ENCODE measurements around the gene CC2D1A. TPM values are rescaled to one million over a fixed set of nuclear protein-coding genes. Genes with fewer than 3 reads are reported as not detected.

CC2D1A gene
- polyA plus RNA-seq, 6 donors from 2014 or later, result 2.9 to 13.9 (median 4.3) TPM

DNA sequence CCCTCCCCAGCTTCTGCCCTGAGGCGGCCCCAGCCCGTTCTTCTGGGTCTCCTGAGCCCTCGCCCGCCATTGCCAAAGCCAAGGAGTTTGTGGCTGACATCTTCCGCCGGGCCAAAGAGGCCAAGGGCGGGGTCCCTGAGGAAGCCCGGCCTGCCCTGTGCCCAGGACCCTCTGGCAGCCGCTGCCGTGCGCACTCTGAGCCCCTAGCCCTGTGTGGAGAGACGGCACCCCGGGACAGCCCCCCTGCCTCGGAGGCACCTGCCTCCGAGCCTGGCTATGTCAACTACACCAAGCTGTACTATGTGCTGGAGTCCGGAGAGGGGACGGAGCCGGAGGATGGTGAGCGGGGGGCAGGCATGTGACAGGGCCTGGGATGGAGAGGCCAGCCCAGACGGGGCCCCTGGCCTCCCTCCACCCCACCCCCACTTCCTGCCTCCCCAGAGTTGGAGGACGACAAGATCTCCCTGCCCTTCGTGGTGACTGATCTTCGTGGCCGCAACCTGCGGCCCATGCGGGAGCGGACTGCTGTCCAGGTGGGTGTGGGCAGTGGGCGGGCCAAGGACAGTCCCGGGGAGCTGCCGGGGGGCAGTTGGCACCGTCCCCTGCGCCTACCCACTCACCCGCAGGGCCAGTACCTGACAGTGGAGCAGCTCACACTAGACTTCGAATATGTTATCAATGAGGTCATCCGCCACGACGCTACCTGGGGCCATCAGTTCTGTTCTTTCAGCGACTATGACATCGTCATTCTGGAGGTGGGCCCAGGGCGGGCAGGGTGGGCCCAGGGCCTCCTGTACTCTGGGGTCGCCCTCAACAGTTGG, 53.4 kb downstream of the CC2D1A start:
- Mint-ChIP-seq H3K4me3 (no peak overlapping the region), H3K36me3 (peaks cover 0 to 6% of the 10 kb centered on the region in 2 donors), H3K4me1 (peaks cover 0 to 14% (median 0%) of the 10 kb centered on the region in 3 donors), H3K27me3 (no peaks in the 10 kb centered on the region), H3K9me3 (no peaks in the 10 kb centered on the region), H3K27ac (no peak overlapping the region)
- no peak for ATAC-seq (ENCODE audit: low read depth in 2 of 2)
- DNase-seq, result no peak

DNA sequence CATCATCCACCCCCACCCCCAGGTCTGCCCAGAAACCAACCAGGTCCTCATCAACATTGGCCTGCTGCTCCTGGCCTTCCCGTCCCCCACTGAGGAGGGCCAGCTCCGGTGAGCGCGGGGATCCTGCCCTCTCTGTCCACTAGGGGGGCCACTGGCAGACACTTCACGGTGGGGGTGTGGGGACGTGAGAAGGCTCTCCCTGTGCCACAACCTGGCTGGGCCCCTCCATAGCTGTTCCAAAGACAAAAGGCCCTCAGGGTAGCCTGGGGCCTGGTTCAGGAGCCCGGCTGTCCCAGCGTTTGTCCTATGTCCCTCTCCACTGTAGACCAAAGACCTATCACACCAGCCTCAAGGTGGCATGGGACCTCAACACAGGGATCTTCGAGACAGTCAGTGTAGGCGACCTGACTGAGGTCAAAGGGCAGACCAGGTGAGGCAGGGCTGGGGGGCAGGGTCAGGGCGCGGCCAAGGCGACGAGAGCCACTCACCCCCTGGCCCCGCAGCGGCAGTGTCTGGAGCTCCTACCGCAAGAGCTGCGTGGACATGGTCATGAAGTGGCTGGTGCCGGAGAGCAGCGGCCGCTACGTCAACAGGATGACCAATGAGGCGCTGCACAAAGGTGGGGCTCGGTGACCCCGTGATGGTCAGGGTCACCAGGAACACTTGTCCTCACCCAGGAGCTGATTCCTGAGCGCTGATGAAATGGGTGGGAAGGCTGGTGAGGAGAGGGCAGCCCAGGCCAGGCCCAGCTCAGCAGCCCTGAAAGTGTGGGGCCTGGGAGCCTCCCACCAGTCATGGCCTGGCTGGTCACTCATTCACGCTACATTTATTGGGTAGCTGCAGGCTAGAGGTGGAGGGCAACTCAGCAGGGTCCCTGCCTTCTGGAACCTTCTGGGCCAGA, 54.2 kb downstream of the CC2D1A start:
- Mint-ChIP-seq H3K36me3 (peaks cover 5 to 6% of the 10 kb centered on the region in 2 donors), H3K27me3 (no peaks in the 10 kb centered on the region), H3K9me3 (no peaks in the 10 kb centered on the region), H3K4me1 (peaks cover 0 to 14% (median 0%) of the 10 kb centered on the region in 3 donors), H3K4me3 (no peak overlapping the region), H3K27ac (no peak overlapping the region)
- no peak for DNase-seq
- peak; percentile 53 to 61 for ATAC-seq (ENCODE audit: low read depth in 2 of 2)

DNA sequence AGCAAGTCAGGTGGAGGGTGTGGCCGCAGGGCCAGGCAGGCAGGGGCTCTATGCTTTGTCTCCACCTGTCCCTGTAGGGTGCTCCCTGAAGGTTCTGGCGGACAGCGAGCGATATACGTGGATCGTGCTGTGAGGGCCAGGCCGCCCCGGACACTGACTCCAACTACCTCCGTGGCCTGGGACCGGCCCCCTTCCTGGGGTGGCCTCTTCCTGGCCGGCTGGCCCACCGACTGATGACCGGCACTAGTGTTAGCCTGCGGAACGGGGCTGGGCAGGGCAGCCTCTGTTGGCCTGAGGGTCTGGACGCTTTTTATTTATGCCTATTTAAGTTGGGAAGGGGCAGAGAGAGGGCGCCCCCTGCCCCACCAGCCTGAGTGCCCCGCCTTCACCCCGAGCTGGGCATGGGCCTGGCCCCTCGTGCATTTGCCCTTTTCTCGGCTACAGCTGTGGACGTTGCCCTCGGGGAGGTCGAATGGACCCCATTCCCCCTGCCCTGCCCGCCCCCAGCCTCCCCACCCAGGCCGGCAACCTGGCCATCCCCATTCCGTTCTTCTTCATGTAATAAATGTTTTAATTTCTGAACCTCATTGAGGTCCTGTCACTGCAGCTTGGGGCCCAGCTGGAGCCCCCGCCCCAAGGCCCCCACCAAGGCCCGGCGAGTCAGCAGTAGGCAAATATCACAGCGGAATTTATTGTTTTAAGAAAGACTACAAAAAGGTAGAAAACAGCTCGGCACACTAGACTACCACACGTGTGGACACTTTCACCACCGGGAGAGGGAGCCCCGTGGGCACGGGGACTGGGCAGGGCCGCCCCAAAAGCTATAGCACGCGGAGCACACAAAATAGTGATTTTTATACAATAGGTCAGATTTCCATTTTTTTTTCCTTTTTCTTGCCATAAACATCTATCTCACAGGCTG, 55.1 kb downstream of the CC2D1A start:
- Mint-ChIP-seq H3K36me3 (peaks cover 5 to 6% of the 10 kb centered on the region in 2 donors), H3K4me1 (peaks cover 0 to 14% (median 0%) of the 10 kb centered on the region in 3 donors), H3K27ac (peak overlapping the region in 4 of 6 donors; percentile 11 to 89 (median 44)), H3K4me3 (no peak overlapping the region), H3K9me3 (no peaks in the 10 kb centered on the region), H3K27me3 (no peaks in the 10 kb centered on the region)
- ATAC-seq (ENCODE audit: low read depth in 2 of 2) (no peak), DNase-seq (no peak)

DNA sequence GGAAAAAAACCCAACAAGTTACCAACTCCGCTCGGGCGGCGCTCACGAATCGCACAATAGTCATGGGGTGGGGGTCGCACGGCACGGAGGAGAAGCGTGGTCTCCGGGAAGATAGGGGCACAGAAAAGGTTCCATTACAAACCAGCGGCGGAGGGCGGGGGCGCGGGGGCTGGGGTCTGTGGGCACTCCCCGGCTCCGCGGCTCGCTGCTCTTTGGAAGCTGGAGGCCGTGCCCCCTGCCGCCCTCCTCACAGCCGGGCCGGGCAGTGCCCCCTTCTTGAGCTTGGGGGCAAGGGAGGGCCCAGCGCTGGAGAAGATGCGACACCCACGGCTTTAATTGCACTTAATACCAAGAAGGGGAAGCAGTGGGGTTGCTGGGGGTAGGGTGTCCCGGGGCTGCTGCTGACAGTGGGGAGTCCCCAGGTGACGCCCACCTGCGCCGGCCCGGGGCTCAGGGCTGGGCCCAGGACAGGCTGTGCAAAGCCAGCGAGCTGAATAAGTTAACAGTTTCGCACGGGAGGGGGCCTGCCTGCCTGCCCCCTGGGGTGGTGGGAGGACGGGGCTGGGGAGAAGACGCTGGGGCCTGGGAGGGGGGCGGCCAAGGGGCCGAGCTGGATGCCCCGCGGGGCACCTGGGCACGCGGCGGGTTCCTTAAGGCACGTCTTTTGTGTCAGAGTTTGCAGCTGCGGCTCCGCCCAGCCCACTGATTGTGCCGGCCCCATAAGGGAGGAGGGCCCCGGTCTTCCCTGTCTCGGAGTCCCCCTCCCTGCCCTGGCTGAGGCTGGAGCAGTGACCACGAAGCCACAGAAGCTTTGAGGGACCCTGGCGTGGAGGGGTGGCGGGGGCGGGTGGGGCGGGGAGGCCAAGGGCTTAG, 56.1 kb downstream of the CC2D1A start:
- H3K27me3 Mint-ChIP-seq, result no peaks in the 10 kb centered on the region

DNA sequence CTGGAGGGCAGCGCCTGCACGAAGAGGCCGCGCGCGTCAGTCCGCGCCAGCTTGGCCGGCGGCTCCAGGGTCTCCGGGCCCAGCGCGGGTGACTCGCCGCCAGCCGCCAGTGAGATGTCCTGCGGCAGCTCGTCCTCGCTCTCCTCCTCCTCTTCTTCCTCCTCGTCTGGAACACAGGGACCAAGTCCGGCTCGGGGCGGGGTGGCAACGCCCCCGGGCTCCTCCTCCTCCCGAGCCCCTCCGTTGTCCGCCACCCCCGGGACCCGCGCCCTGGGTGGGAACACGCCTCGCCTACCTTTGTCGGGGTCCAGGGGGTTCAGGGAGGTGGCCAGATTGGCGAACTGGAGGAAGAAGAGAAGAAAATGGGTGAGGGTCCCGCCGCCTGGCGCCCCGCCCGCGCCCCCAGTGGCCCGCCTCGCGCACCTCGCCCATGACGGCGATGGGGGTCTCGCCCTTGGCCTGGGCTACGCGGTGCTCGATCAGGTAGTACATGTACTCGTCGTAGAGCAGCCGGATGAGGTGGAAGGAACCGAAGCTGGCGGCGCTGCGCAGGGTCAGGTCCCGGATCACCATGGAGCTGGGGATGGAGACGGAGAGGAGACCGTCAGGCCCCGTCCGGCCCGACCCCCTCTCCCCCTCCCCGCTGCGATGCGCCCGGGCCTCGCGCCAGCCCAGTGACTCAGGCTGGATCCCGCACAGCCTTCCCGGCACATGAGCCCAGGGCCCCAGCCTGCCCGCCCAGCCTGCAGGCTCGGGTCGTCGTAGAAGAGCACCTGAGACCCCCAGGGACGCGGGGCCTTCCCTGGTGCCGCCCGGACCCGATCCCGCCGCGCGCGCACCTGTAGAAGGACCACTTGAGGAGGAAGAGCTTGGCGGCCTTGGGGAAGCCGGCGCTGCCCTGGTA, 57.0 kb downstream of the CC2D1A start:
- peaks cover 5 to 6% of the 10 kb centered on the region in 2 donors for H3K36me3 Mint-ChIP-seq
- H3K4me1 Mint-ChIP-seq, result peaks cover 0 to 5% (median 0%) of the 10 kb centered on the region in 3 donors
- H3K27ac Mint-ChIP-seq, result no peak overlapping the region
- ATAC-seq (ENCODE audit: low read depth in 2 of 2) (no peak), DNase-seq (no peak)
- no peaks in the 10 kb centered on the region for H3K9me3 Mint-ChIP-seq
- H3K4me3 Mint-ChIP-seq, result no peak overlapping the region
- no peaks in the 10 kb centered on the region for H3K27me3 Mint-ChIP-seq

More for the DNA sequence above, 56.1 kb downstream of the CC2D1A start:
- Mint-ChIP-seq H3K4me1 (peaks cover 0 to 7% (median 0%) of the 10 kb centered on the region in 3 donors), H3K27ac (peak overlapping the region in 2 of 6 donors; percentile 34 to 56), H3K36me3 (peaks cover 5 to 6% of the 10 kb centered on the region in 2 donors), H3K9me3 (no peaks in the 10 kb centered on the region), H3K4me3 (no peak overlapping the region)
- DNase-seq (no peak), ATAC-seq (ENCODE audit: low read depth in 2 of 2) (peak in 1 of 2 donors; percentile 23)

DNA sequence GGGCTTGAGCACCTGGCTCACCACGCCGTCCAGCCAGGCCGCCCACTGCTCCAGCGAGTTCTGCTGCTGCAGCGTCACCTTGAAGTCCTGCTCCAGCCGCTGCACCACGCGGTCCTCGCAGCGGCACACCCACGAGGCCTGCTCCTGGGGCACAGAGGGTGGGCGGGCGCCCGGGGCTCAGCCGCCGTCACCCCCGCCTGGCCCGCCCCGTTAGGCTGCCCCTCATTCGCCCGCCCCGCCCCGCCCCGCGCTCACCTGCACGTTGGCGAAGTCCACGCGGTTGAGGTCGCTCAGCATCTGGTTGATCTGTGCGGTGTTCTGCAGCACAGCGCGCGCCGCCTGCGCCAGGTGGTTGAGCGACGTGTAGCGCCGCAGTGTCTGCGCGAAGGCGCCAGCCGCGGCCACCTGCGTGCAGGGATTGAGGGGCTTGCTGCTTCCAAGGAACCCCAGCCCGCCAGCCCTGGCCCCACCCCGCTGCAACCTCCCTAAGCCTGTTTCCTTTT, 57.7 kb downstream of the CC2D1A start:
- H3K27ac Mint-ChIP-seq, result no peak overlapping the region
- H3K27me3 Mint-ChIP-seq, result no peaks in the 10 kb centered on the region
- ATAC-seq (ENCODE audit: low read depth in 2 of 2) (no peak), DNase-seq (no peak)
- peaks cover 0 to 5% (median 0%) of the 10 kb centered on the region in 3 donors for H3K4me1 Mint-ChIP-seq
- H3K9me3 Mint-ChIP-seq, result no peaks in the 10 kb centered on the region
- peaks cover 5 to 6% of the 10 kb centered on the region in 2 donors for H3K36me3 Mint-ChIP-seq
- no peak overlapping the region for H3K4me3 Mint-ChIP-seq

DNA sequence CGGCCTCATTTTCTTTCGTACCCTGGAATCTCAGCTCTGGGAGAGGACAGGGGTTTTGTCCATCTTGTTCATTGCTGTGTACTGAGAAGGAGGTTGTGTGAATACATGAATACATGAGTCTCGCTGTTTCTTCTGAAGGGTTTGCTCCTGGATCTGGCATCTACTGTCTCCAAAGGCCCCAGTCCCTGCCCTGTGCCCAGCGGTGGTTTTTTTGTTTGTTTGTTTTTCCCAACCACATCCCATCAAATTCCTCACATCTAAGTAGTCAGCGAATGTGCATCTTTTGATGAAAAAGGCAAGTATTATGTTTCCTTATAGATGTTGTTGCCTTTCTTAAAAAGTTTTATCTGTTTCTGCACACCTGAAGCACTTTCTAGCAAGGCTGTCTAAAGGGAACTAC, 58.8 kb downstream of the CC2D1A start:
- H3K27ac Mint-ChIP-seq, result peak overlapping the region in 1 of 6 donors; percentile 7
- ATAC-seq (ENCODE audit: low read depth in 2 of 2) (no peak), DNase-seq (no peak)

DNA sequence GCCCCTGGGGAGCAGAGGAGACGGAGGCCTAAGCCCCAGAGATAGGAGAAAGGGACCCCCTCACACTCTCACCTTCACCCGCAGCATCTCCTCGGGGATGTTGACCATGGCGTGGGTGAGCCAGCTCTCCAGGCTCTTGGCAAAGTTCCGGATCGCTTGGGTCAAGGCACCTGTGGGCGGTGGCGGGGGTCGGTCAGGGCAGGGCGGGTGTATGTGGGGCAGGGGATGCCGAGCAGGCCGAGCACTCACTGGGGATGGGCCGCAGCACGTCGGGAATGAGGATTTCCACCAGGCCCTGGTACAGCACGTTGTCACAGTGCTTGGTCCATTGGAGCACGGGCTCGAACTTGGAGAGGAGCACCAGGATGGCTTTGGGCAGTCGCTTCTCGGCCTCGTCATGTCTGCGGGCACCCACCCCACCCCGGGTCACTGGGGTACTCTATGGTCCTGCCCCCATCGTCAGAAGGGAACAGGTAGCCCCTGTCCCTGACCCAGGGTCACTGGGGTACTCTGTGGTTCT, 59.4 kb downstream of the CC2D1A start:
- H3K27ac Mint-ChIP-seq, result no peak overlapping the region

More for the DNA sequence above, 58.8 kb downstream of the CC2D1A start:
- H3K27me3 Mint-ChIP-seq, result no peaks in the 10 kb centered on the region
- H3K9me3 Mint-ChIP-seq, result no peaks in the 10 kb centered on the region
- H3K4me3 Mint-ChIP-seq, result no peak overlapping the region
- H3K36me3 Mint-ChIP-seq, result peaks cover 5 to 6% of the 10 kb centered on the region in 2 donors
- H3K4me1 Mint-ChIP-seq, result peaks cover 0 to 5% (median 0%) of the 10 kb centered on the region in 3 donors

DNA sequence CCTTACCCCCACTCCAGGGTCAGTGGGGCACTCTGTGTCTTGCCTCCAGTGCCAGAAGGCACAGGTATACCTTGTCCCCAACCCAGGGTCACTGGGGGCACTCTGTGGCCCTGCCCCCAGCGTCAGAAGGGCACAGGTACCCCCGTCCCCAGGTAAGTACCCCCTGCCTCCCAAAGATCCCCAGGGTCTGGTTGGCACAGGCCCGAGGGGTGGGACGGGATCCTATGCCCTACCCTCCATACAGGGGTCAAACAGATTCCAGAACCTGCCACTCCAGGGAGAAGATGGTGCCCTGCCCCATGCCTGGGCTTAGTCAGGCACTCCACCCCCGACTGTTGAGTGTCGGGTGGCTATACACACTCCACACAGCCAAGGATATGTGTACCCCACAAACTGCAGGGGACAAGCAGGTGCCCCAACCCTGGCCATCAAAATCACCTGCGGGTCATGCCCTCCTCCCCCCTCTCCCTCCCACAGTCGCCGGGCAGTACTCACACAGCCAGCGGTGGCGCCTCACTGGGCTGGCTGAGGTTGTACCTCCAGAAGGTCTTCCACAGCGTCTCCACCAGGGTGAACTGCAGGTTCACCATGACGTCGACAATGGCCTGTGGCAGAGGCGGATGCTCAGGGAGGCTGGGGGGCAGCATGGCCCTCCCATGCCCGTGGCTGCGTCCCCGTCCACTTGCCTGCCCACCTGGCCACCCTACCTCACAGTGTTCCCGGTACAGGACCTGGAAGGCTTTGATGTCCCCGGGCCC, 60.1 kb downstream of the CC2D1A start:
- ATAC-seq (ENCODE audit: low read depth in 2 of 2) (no peak), DNase-seq (no peak)
- no peaks in the 10 kb centered on the region for H3K27me3 Mint-ChIP-seq
- H3K4me3 Mint-ChIP-seq, result peak overlapping the region in 1 of 8 donors; percentile 25
- H3K9me3 Mint-ChIP-seq, result no peaks in the 10 kb centered on the region
- H3K27ac Mint-ChIP-seq, result peak overlapping the region in 1 of 6 donors; percentile 65
- peaks cover 5% of the 10 kb centered on the region in 2 donors for H3K36me3 Mint-ChIP-seq
- peaks cover 0 to 5% (median 0%) of the 10 kb centered on the region in 3 donors for H3K4me1 Mint-ChIP-seq

More for the DNA sequence above, 59.4 kb downstream of the CC2D1A start:
- H3K4me3 Mint-ChIP-seq, result no peak overlapping the region
- peaks cover 5 to 6% of the 10 kb centered on the region in 2 donors for H3K36me3 Mint-ChIP-seq
- peaks cover 0 to 5% (median 0%) of the 10 kb centered on the region in 3 donors for H3K4me1 Mint-ChIP-seq
- no peaks in the 10 kb centered on the region for H3K27me3 Mint-ChIP-seq
- DNase-seq (no peak), ATAC-seq (ENCODE audit: low read depth in 2 of 2) (no peak)
- no peaks in the 10 kb centered on the region for H3K9me3 Mint-ChIP-seq

DNA sequence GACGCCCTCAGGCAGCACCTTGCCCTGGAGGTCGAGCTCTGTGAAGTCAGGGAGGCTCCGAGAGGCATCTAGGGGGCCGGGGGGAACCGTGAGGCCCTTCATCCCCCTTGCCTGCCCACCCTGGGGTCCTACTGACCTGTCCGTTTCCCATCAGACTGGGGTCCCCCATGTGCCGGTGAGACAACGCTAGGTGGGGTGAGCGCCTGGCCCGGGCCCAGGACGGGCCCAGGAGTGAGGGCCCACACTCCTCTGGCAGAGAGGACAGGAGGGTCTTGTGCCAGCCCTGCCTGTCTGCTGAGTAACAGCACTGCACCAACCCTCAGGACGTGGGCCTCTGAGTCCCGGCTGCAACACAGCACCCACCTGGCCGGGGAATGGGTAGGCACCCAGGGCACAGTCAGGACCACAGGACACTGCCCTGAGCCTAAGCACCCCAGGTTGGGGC, 60.7 kb downstream of the CC2D1A start:
- Mint-ChIP-seq H3K36me3 (peaks cover 0 to 5% of the 10 kb centered on the region in 2 donors), H3K27ac (no peak overlapping the region), H3K9me3 (no peaks in the 10 kb centered on the region), H3K4me3 (no peak overlapping the region), H3K4me1 (peaks cover 0 to under 1% (median 0%) of the 10 kb centered on the region in 3 donors), H3K27me3 (no peaks in the 10 kb centered on the region)
- ATAC-seq (ENCODE audit: low read depth in 2 of 2) (no peak), DNase-seq (no peak)
